MM.1S (cell line): Measurements from ENCODE around the gene RGS11.

ENCODE experiments used
- EZH2 ChIP-seq: fragments of 300-600 bp; sonication (generic); optimal IDR thresholded peaks from 2 replicates; pipeline ENCODE3; 2017; ENCODE audit warnings: low read depth, mild to moderate bottlenecking, antibody characterized with exemption, low read length, mixed read lengths
- TF ChIP-seq, protein P1 (sequence below): fragments of 300-600 bp; sonication (generic); IDR thresholded peaks from 2 replicates; pipeline ENCODE4 v1.5.1; 2016; ENCODE audit warnings: antibody characterized with exemption, low read length, mixed read lengths

DNA sequence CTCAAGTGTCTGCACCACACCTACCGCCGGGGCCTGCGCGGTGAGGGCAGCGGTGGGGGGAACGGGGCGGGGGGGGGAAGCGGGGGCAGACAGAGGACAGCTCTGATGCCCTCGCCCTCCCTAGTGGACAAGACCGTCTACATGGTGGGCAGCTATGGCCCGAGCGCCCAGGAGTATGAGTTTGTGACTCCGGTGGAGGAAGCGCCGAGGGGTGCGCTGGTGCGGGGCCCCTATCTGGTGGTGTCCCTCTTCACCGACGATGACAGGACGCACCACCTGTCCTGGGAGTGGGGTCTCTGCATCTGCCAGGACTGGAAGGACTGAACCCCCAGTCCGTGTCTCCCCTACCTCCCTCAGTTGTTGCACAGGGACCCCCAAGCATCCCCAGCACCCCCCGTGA lies 6.7 kb upstream of the RGS11 start:
- TF ChIP-seq, protein P1, sequence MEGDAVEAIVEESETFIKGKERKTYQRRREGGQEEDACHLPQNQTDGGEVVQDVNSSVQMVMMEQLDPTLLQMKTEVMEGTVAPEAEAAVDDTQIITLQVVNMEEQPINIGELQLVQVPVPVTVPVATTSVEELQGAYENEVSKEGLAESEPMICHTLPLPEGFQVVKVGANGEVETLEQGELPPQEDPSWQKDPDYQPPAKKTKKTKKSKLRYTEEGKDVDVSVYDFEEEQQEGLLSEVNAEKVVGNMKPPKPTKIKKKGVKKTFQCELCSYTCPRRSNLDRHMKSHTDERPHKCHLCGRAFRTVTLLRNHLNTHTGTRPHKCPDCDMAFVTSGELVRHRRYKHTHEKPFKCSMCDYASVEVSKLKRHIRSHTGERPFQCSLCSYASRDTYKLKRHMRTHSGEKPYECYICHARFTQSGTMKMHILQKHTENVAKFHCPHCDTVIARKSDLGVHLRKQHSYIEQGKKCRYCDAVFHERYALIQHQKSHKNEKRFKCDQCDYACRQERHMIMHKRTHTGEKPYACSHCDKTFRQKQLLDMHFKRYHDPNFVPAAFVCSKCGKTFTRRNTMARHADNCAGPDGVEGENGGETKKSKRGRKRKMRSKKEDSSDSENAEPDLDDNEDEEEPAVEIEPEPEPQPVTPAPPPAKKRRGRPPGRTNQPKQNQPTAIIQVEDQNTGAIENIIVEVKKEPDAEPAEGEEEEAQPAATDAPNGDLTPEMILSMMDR, result no peak
- no peak for TF ChIP-seq EZH2
